ENCODE measurements around the gene SUCLA2. TPM values are rescaled to one million over a fixed set of nuclear protein-coding genes. Genes with fewer than 3 reads are reported as not detected.

The SUCLA2 gene
- total RNA-seq, 1 donor from 2014 or later: 29.1 TPM

DNA sequence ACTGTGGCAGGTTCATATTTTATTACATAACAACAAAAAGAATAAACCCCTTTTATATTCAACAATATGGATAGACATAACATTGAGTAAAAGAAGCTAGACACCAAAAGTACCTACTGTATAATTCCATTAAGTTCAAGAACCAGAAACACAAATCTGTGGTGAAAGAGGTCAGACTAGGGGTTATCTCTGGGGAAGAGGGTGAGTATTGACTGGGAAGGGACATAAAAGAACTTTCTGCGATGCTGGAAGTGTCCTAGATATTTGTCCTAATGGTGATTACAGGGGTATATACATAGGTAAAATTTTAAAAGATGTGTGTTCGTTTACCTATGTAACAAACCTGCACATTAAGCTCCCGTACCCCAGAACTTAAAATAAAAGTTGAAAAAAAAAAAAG is 103.0 kb downstream of the SUCLA2 start:
- Mint-ChIP-seq H3K4me1 (ENCODE audit: unreplicated experiment) (no peaks in the 10 kb centered on the region), H3K27ac (ENCODE audit: unreplicated experiment) (no peak overlapping the region), H3K4me3 (ENCODE audit: unreplicated experiment) (no peak overlapping the region), H3K9me3 (ENCODE audit: unreplicated experiment) (no peaks in the 10 kb centered on the region), H3K27me3 (ENCODE audit: unreplicated experiment) (peaks cover 1% of the 10 kb centered on the region), H3K36me3 (ENCODE audit: low read depth, unreplicated experiment) (no peaks in the 10 kb centered on the region)
- no peak for DNase-seq (ENCODE audit: low spot score)
- TF ChIP-seq CTCF (IDR thresholded peaks at IDR 0.05; ENCODE audit: unreplicated experiment): no peak

DNA sequence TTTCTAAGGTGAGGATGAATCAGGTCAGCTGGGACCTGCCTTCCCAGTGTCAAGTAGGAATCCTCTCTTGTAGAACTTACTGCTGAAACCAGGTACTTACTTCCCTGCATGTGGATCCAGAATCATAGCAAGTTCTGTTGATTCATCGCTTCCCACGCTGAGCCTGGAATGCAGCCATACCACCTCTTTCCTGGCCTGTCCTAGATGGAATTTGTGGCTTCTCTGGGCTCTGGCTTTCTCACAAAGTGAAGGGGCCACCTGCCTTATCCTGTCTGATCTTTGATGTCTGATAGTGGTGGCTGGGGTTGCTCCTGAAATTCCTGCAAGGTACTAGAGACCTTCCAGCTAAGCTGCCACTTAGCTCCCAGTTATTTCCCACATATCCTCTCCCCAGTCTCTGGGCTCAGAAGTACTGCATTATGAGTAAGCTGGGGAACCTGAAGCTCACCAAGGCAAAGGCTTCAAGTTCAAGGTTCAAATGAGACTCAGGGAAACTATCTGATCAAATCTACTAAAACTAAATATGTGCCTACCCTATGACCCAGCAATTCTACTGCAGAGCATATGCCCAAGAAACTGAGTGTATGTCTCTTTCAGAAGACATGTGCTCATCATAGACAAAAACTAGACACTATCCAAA is 103.5 kb downstream of the SUCLA2 start:
- no peak overlapping the region for H3K4me3 Mint-ChIP-seq (ENCODE audit: unreplicated experiment)
- peaks cover 1% of the 10 kb centered on the region for H3K27me3 Mint-ChIP-seq (ENCODE audit: unreplicated experiment)
- no peak overlapping the region for H3K27ac Mint-ChIP-seq (ENCODE audit: unreplicated experiment)
- TF ChIP-seq CTCF (IDR thresholded peaks at IDR 0.05; ENCODE audit: unreplicated experiment): no peak
- H3K4me1 Mint-ChIP-seq (ENCODE audit: unreplicated experiment): no peaks in the 10 kb centered on the region
- H3K36me3 Mint-ChIP-seq (ENCODE audit: low read depth, unreplicated experiment): no peaks in the 10 kb centered on the region
- DNase-seq (ENCODE audit: low spot score): no peak
- H3K9me3 Mint-ChIP-seq (ENCODE audit: unreplicated experiment): no peaks in the 10 kb centered on the region

DNA sequence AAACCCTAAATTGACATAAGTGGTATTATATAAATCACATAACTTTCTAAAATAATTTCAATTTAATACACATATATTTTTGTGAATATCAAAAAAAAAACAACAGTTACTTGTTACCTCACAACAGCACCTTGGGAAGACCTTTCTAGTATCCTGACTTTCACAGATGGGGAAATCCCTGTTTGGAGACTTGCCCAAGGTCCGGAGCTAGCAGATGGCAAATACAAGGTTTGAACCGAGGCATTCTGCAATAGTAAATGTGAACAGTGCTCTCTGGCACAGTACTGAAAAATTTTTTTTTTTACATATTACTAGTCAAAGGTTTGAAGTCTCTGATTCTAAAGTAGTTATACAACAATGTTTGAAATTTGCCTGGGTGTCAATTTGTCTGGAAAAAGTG is 104.5 kb downstream of the SUCLA2 start:
- no peak for TF ChIP-seq CTCF (IDR thresholded peaks at IDR 0.05; ENCODE audit: unreplicated experiment)
- DNase-seq (ENCODE audit: low spot score): no peak
- Mint-ChIP-seq H3K4me3 (ENCODE audit: unreplicated experiment) (no peak overlapping the region), H3K27me3 (ENCODE audit: unreplicated experiment) (peaks cover 5% of the 10 kb centered on the region), H3K27ac (ENCODE audit: unreplicated experiment) (no peak overlapping the region), H3K36me3 (ENCODE audit: low read depth, unreplicated experiment) (no peaks in the 10 kb centered on the region), H3K9me3 (ENCODE audit: unreplicated experiment) (no peaks in the 10 kb centered on the region), H3K4me1 (ENCODE audit: unreplicated experiment) (no peaks in the 10 kb centered on the region)

DNA sequence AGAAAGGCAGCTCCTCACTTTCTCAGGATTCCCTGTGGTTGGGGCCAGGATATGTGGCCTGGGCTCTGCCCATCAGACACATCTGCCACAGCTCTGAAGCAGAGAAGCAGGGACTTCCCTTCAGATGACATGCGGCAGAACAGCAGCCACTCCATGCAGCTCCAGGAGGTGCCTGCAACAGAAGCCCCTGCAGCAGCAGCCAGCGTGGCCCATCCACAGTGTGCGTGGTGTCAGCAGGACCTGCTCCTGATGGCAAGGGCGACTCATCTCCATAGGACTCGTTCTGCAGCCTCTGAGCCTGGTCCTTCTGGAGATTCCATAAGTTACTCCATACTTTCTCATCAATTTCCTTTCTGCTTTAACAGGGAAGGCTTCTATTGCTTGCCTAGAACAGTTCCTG is 105.0 kb downstream of the SUCLA2 start:
- DNase-seq (ENCODE audit: low spot score): no peak
- H3K4me3 Mint-ChIP-seq (ENCODE audit: unreplicated experiment): no peak overlapping the region
- TF ChIP-seq CTCF (IDR thresholded peaks at IDR 0.05; ENCODE audit: unreplicated experiment): no peak
- no peaks in the 10 kb centered on the region for H3K36me3 Mint-ChIP-seq (ENCODE audit: low read depth, unreplicated experiment)
- peaks cover 5% of the 10 kb centered on the region for H3K27me3 Mint-ChIP-seq (ENCODE audit: unreplicated experiment)
- no peak overlapping the region for H3K27ac Mint-ChIP-seq (ENCODE audit: unreplicated experiment)
- no peaks in the 10 kb centered on the region for H3K4me1 Mint-ChIP-seq (ENCODE audit: unreplicated experiment)
- no peaks in the 10 kb centered on the region for H3K9me3 Mint-ChIP-seq (ENCODE audit: unreplicated experiment)

- DNase-seq (ENCODE audit: low spot score): no peak
- Mint-ChIP-seq H3K4me3 (ENCODE audit: unreplicated experiment) (no peak overlapping the region), H3K27me3 (ENCODE audit: unreplicated experiment) (peaks cover 4% of the 10 kb centered on the region), H3K27ac (ENCODE audit: unreplicated experiment) (no peak overlapping the region), H3K36me3 (ENCODE audit: low read depth, unreplicated experiment) (no peaks in the 10 kb centered on the region), H3K9me3 (ENCODE audit: unreplicated experiment) (no peaks in the 10 kb centered on the region), H3K4me1 (ENCODE audit: unreplicated experiment) (no peaks in the 10 kb centered on the region)
- TF ChIP-seq CTCF (IDR thresholded peaks at IDR 0.05; ENCODE audit: unreplicated experiment): no peak
Measured at GRCh38 chr13:47893527-47893926, 107.5 kb downstream of the SUCLA2 start.

Other genes starting within 250 kb of the SUCLA2 start
- 14.6 TPM for gene NUDT15, start 36.5 kb upstream of the SUCLA2 start, total RNA-seq (ENCODE audit: unreplicated experiment)
- 49.1 TPM for gene MED4, start 93.8 kb upstream of the SUCLA2 start, total RNA-seq (ENCODE audit: unreplicated experiment)
- gene ITM2B, start 231.9 kb upstream of the SUCLA2 start, total RNA-seq (ENCODE audit: unreplicated experiment): 448 TPM